IPS DF 6.9 (cell line): ENCODE data around the gene MCM10.

Source experiments
- DNase-seq: peaks from one replicate; pipeline ENCODE4 v3.0.0-alpha.2; 2013; ENCODE audit warnings: low read depth, low spot score
- H3K27ac ChIP-seq: one replicate; pipeline ENCODE4 v1.5.1; 2013; ENCODE audit warnings: low read length, control low read depth
- H3K27me3 ChIP-seq: 2 replicates; pipeline ENCODE4 v1.6.1; 2013; ENCODE audit warnings: mild to moderate bottlenecking, low read length; ENCODE audit not compliant: control insufficient read depth, insufficient read depth
- H3K36me3 ChIP-seq: 2 replicates; pipeline ENCODE4 v1.6.1; 2013; ENCODE audit warnings: low read length; ENCODE audit not compliant: control insufficient read depth, insufficient read depth
- H3K4me1 ChIP-seq: 2 replicates; pipeline ENCODE4 v1.6.1; 2013; ENCODE audit warnings: low read length; ENCODE audit not compliant: control insufficient read depth, insufficient read depth
- H3K4me3 ChIP-seq: 2 replicates; pipeline ENCODE4 v1.5.1; 2013; ENCODE audit warnings: mild to moderate bottlenecking, low read length
- H3K9me3 ChIP-seq: 2 replicates; pipeline ENCODE4 v1.6.1; 2013; ENCODE audit warnings: low read length, inconsistent platforms; ENCODE audit not compliant: control insufficient read depth, insufficient read depth
- WGBS: extraction: QIAGEN DNeasy Blood & Tissue Kit; methylation state at CpG from one replicate; pipeline ENCODE4 v1.1.7; 2013; ENCODE audit warnings: mixed read lengths, missing lambda C conversion rate; ENCODE audit not compliant: insufficient read length, insufficient coverage; 5-methylcytosine and 5-hydroxymethylcytosine counted together

Gene MCM10

GRCh38 chr10:13219685-13220670 is 58.6 kb downstream of the MCM10 start:
- no peak overlapping the region for H3K4me3 ChIP-seq
- H3K27ac ChIP-seq, result no peak overlapping the region

DNA sequence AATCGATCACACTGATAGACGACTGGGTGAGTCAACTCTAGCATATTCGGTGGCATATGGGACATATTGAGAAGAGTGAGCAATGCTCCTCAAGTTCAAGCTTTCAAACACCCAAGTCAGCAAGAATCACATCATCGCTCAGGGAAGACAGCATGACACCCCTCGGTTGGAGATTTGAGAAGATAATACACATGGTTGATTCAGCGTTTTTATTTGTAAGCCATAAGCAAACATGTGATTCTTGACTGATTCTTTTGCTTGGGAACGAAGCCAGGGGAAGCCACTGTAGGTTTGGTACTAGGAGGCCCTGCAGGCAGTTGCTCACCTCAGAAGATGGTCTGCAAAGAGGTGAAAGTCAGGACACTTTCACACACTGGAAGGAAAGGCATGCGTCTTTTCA is 60.2 kb downstream of the MCM10 start:
- no peak for DNase-seq
- Histone ChIP-seq H3K9me3 (no peaks in the 10 kb centered on the region), H3K4me1 (no peaks in the 10 kb centered on the region), H3K27ac (no peak overlapping the region), H3K27me3 (no peaks in the 10 kb centered on the region), H3K36me3 (no peaks in the 10 kb centered on the region), H3K4me3 (no peak overlapping the region)
- no CpG with 5 or more reads among the region's 8 CpGs for WGBS

More at GRCh38 chr10:13219685-13220670, 58.6 kb downstream of the MCM10 start:
- Histone ChIP-seq H3K36me3 (no peaks in the 10 kb centered on the region), H3K27me3 (no peaks in the 10 kb centered on the region), H3K9me3 (no peaks in the 10 kb centered on the region), H3K4me1 (no peaks in the 10 kb centered on the region)
- peak; percentile 25 for DNase-seq
- WGBS, result no CpG with 5 or more reads among the region's 12 CpGs

DNA sequence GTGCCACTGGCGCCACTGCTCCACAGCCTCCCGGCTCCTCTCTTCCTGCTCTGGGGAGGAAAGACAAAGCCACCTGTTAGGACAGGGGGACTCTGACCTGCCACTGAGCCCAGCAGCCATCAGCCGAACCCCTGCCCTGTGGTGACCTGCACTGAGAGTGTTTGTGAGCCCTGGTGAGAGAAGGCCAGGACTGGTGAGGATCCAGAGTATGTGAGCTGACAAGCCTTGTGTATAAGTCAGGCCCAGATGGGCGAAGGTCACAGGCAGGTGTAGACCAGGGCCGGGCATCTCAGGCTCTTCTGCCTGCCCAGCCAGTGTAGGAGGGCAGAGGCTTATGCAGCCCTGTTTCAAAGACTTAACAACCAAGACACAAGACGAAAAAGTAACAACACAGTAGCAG is 60.8 kb downstream of the MCM10 start:
- Histone ChIP-seq H3K27me3 (no peaks in the 10 kb centered on the region), H3K9me3 (no peaks in the 10 kb centered on the region), H3K27ac (no peak overlapping the region), H3K4me3 (no peak overlapping the region), H3K36me3 (no peaks in the 10 kb centered on the region), H3K4me1 (no peaks in the 10 kb centered on the region)
- no peak for DNase-seq
- WGBS, result no CpG with 5 or more reads among the region's 6 CpGs

- Histone ChIP-seq H3K9me3 (no peaks in the 10 kb centered on the region), H3K36me3 (no peaks in the 10 kb centered on the region), H3K27me3 (no peaks in the 10 kb centered on the region), H3K4me3 (no peak overlapping the region), H3K27ac (no peak overlapping the region), H3K4me1 (no peaks in the 10 kb centered on the region)
- WGBS, result no CpG with 5 or more reads among the region's 7 CpGs
- DNase-seq, result no peak
Observed at GRCh38 chr10:13222566-13222965, 61.2 kb downstream of the MCM10 start.

GRCh38 chr10:13223241-13223640 is 61.9 kb downstream of the MCM10 start:
- no peaks in the 10 kb centered on the region for H3K4me1 ChIP-seq
- H3K27ac ChIP-seq, result no peak overlapping the region
- H3K36me3 ChIP-seq, result no peaks in the 10 kb centered on the region
- no peaks in the 10 kb centered on the region for H3K9me3 ChIP-seq
- H3K27me3 ChIP-seq, result no peaks in the 10 kb centered on the region
- H3K4me3 ChIP-seq, result no peak overlapping the region
- no peak for DNase-seq
- WGBS, result no CpG with 5 or more reads among the region's 9 CpGs

GRCh38 chr10:13224210-13224995 is 63.0 kb downstream of the MCM10 start:
- Histone ChIP-seq H3K27me3 (no peaks in the 10 kb centered on the region), H3K4me1 (no peaks in the 10 kb centered on the region), H3K36me3 (no peaks in the 10 kb centered on the region), H3K27ac (no peak overlapping the region), H3K4me3 (no peak overlapping the region), H3K9me3 (no peaks in the 10 kb centered on the region)
- WGBS, result 100% methylated on average over 1 of the region's 11 CpGs
- DNase-seq, result no peak

DNA sequence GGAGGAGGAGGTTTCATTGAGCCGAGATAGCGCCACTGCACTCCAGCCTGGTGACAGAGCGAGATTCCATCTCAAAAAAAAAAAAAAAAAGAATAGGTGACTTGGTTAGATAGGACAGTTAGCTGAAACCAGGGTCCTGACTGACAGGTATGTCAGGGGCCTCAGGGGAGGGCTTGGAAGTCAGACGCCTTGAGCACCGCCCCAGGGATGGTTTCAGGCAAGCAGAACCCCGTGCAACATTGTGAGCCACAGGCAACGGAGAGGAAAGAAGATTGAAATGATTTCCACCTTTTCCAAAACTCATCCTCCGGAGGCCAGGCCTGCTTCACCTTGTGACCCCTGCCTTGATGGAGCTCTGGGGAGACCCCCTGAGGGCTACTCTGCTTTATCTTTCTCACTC is 64.2 kb downstream of the MCM10 start:
- H3K4me3 ChIP-seq, result no peak overlapping the region
- H3K27ac ChIP-seq, result no peak overlapping the region
- H3K9me3 ChIP-seq, result no peaks in the 10 kb centered on the region
- DNase-seq, result no peak
- peaks cover 2% of the 10 kb centered on the region; the same call in 1 of the 2 replicates for H3K4me1 ChIP-seq
- no CpG with 5 or more reads among the region's 8 CpGs for WGBS
- H3K36me3 ChIP-seq, result no peaks in the 10 kb centered on the region
- H3K27me3 ChIP-seq, result no peaks in the 10 kb centered on the region

GRCh38 chr10:13227031-13227430 is 65.7 kb downstream of the MCM10 start:
- Histone ChIP-seq H3K27me3 (no peaks in the 10 kb centered on the region), H3K9me3 (no peaks in the 10 kb centered on the region), H3K4me1 (peaks cover 2% of the 10 kb centered on the region; the same call in 1 of the 2 replicates), H3K36me3 (no peaks in the 10 kb centered on the region), H3K27ac (no peak overlapping the region), H3K4me3 (no peak overlapping the region)
- no CpG with 5 or more reads among the region's 5 CpGs for WGBS
- DNase-seq, result no peak

DNA sequence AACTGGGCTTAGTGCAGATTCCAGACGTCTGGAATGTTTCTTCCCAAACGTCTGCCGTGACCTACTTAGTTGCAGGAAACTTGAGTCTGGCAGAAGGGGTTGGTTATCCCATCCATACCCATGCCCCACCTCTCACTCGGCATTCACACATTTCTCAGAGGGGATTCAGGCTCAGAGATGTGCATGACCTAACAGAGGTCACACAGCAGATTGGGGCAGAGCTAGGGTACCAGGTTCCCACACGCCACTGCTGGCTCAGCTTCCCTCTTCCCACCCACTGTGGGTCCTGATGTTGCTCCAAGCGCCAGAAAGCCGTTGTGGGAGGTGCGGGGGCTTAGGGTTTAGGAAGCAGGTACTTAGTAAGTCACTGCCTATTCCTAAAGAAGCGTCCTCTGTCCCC is 69.8 kb downstream of the MCM10 start:
- H3K27me3 ChIP-seq, result no peaks in the 10 kb centered on the region
- no peaks in the 10 kb centered on the region for H3K9me3 ChIP-seq
- no peaks in the 10 kb centered on the region for H3K36me3 ChIP-seq
- no peak for DNase-seq
- no CpG with 5 or more reads among the region's 9 CpGs for WGBS
- peaks cover 5% of the 10 kb centered on the region for H3K4me1 ChIP-seq
- no peak overlapping the region for H3K4me3 ChIP-seq
- H3K27ac ChIP-seq, result no peak overlapping the region

- Histone ChIP-seq H3K36me3 (no peaks in the 10 kb centered on the region), H3K27me3 (no peaks in the 10 kb centered on the region), H3K27ac (no peak overlapping the region), H3K4me3 (no peak overlapping the region), H3K9me3 (no peaks in the 10 kb centered on the region), H3K4me1 (peaks cover 5% of the 10 kb centered on the region)
- DNase-seq, result no peak
- no CpG with 5 or more reads among the region's 6 CpGs for WGBS
Observed at GRCh38 chr10:13231808-13232207, 70.5 kb downstream of the MCM10 start.
